ENCODE measurements around the gene P2RX7.

DNA sequence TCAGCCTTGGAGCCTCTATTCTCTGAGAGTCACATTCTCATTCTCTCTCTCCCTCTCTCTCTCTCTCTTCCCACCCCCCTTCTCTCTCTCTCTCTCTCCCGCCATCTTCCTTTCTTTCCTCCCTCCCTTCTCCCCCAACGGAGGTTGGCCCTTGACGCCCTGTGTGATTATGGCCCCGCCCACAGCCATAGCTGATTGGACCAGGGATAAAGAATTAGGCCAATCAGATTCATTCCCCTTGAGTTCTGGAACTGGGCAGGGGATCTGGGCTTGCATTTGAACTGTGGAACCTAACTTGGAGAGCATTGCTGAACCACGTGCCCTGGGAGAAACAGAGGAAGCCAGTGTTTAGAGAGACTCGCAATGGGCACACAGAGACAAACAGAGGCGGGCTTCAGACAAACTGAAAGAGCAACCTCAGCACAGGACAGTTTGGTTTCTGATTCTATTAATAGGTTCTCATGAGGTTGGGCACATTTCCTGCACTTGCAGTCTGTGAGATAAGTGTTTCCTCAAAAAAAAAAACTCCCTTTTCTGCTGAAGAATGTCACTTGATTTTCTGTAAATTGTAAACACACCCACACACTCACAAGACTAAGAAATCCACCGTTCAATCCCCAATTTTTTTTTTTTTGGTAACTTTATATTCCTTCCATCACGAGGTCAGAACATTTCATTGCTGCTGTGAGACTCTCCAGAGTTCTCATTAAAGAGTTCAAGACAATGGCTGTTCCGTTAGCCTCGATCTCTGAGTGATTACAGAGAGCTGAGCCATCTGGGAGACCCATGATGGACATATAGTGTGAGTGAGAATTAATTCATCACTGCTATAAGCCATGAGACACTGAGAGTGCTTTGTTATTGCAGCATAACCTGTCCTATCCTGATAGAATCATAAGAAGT, 3.5 kb upstream of the P2RX7 start:
- TF ChIP-seq, protein P1, sequence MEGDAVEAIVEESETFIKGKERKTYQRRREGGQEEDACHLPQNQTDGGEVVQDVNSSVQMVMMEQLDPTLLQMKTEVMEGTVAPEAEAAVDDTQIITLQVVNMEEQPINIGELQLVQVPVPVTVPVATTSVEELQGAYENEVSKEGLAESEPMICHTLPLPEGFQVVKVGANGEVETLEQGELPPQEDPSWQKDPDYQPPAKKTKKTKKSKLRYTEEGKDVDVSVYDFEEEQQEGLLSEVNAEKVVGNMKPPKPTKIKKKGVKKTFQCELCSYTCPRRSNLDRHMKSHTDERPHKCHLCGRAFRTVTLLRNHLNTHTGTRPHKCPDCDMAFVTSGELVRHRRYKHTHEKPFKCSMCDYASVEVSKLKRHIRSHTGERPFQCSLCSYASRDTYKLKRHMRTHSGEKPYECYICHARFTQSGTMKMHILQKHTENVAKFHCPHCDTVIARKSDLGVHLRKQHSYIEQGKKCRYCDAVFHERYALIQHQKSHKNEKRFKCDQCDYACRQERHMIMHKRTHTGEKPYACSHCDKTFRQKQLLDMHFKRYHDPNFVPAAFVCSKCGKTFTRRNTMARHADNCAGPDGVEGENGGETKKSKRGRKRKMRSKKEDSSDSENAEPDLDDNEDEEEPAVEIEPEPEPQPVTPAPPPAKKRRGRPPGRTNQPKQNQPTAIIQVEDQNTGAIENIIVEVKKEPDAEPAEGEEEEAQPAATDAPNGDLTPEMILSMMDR (IDR thresholded peaks at IDR 0.05), result no peak
- no peak for TF ChIP-seq POLR2A (IDR thresholded peaks at IDR 0.05)
